IPS-18a (cell line): ENCODE measurements around the gene SPATA9.

Experiments
- H3K27ac ChIP-seq: one replicate; pipeline ENCODE4 v1.5.1; 2013; ENCODE audit warnings: low read length
- H3K27me3 ChIP-seq: one replicate; pipeline ENCODE4 v1.6.1; 2013; ENCODE audit warnings: mild to moderate bottlenecking, low read length; ENCODE audit not compliant: control insufficient read depth, insufficient read depth
- H3K36me3 ChIP-seq: one replicate; pipeline ENCODE4 v1.6.1; 2013; ENCODE audit warnings: low read depth, low read length; ENCODE audit not compliant: control insufficient read depth
- H3K4me1 ChIP-seq: one replicate; pipeline ENCODE4 v1.6.1; 2013; ENCODE audit warnings: low read depth, low read length; ENCODE audit not compliant: control insufficient read depth
- H3K4me3 ChIP-seq: one replicate; pipeline ENCODE4 v1.5.1; 2013; ENCODE audit warnings: low read length
- H3K9ac ChIP-seq: one replicate; pipeline ENCODE4 v1.6.1; 2013; ENCODE audit warnings: mild to moderate bottlenecking, low read length, moderate library complexity
- H3K9me3 ChIP-seq: one replicate; pipeline ENCODE4 v1.6.1; 2013; ENCODE audit warnings: low read depth, low read length; ENCODE audit not compliant: control insufficient read depth

SPATA9 gene

GRCh38 chr5:95620030-95620869 is 62.5 kb downstream of the SPATA9 start, which contains the start of gene GPR150:
Gene GPR150, plus strand, starts transcription at chr5:95620087. Its CDS starts 189 bp downstream, at chr5:95620276.
- no peaks in the 10 kb centered on the region for H3K36me3 ChIP-seq
- no peak within 1 kb of the TSS for H3K9ac ChIP-seq
- H3K27ac ChIP-seq, result no peak within 1 kb of the TSS
- H3K4me1 ChIP-seq, result peaks cover 8% of the 10 kb centered on the region
- peaks cover 53% of the 10 kb centered on the region for H3K27me3 ChIP-seq
- H3K4me3 ChIP-seq, result peak within 1 kb of the TSS; percentile 52
- H3K9me3 ChIP-seq, result no peaks in the 10 kb centered on the region

GRCh38 chr5:95619514-95620029 is 63.2 kb downstream of the SPATA9 start:
- H3K9me3 ChIP-seq, result no peaks in the 10 kb centered on the region
- H3K36me3 ChIP-seq, result no peaks in the 10 kb centered on the region
- H3K4me3 ChIP-seq, result peak overlapping the region; percentile 52
- H3K4me1 ChIP-seq, result peaks cover 8% of the 10 kb centered on the region
- H3K27ac ChIP-seq, result no peak overlapping the region
- peaks cover 53% of the 10 kb centered on the region for H3K27me3 ChIP-seq
- no peak overlapping the region for H3K9ac ChIP-seq

- no peak overlapping the region for H3K4me3 ChIP-seq
- peaks cover 8% of the 10 kb centered on the region for H3K4me1 ChIP-seq
- no peak overlapping the region for H3K27ac ChIP-seq
- peaks cover 53% of the 10 kb centered on the region for H3K27me3 ChIP-seq
- no peaks in the 10 kb centered on the region for H3K36me3 ChIP-seq
- no peak overlapping the region for H3K9ac ChIP-seq
- no peaks in the 10 kb centered on the region for H3K9me3 ChIP-seq
Observed at GRCh38 chr5:95619096-95619495, 63.7 kb downstream of the SPATA9 start.

DNA sequence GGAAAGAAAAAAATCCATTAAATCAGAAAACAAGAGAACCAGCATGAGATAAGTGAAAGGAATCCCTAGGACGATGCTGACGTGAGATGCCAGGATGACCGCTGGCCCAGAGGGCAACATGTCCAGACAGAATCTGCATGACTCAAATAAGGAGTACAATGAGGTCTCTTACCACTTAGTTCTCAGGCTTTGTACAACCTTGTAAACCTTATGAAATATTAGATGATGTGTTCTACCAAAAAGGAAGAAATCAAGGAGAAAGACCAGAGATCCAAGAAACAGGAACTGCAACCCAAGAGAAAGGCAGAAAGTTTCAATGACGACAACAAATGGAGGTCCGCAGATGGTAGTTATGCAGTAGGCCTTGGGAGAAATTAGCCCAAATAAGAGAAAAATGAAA is 65.7 kb downstream of the SPATA9 start:
- Histone ChIP-seq H3K9ac (no peak overlapping the region), H3K27me3 (peaks cover 38% of the 10 kb centered on the region), H3K4me1 (peaks cover 8% of the 10 kb centered on the region), H3K36me3 (no peaks in the 10 kb centered on the region), H3K27ac (no peak overlapping the region), H3K9me3 (peaks cover 6% of the 10 kb centered on the region), H3K4me3 (no peak overlapping the region)

GRCh38 chr5:95615164-95615467 is 67.7 kb downstream of the SPATA9 start:
- Histone ChIP-seq H3K9me3 (peaks cover 6% of the 10 kb centered on the region), H3K9ac (no peak overlapping the region), H3K36me3 (no peaks in the 10 kb centered on the region), H3K4me3 (no peak overlapping the region), H3K27ac (no peak overlapping the region), H3K27me3 (peaks cover 20% of the 10 kb centered on the region), H3K4me1 (peaks cover 4% of the 10 kb centered on the region)

DNA sequence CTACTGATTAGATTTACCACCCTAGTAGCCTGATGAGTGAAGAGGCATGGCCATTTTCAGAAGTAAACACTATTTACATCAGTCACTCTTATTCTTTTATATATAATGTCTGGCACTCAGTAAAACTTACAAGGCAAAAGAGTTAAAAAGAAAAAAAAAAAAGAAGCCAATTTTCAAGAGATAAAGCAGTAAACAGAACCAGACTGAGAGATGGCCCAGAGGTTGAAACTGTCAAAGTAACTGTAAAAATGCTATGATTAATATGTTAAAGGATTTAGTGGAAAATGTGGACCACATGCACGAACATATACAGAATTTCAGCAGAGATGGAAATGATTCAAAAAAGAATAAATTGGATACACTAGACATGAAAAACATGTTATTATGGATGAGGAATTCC is 69.3 kb downstream of the SPATA9 start:
- Histone ChIP-seq H3K9me3 (peaks cover 6% of the 10 kb centered on the region), H3K9ac (no peak overlapping the region), H3K27ac (no peak overlapping the region), H3K4me1 (no peaks in the 10 kb centered on the region), H3K27me3 (peaks cover 4% of the 10 kb centered on the region), H3K36me3 (no peaks in the 10 kb centered on the region), H3K4me3 (no peak overlapping the region)

DNA sequence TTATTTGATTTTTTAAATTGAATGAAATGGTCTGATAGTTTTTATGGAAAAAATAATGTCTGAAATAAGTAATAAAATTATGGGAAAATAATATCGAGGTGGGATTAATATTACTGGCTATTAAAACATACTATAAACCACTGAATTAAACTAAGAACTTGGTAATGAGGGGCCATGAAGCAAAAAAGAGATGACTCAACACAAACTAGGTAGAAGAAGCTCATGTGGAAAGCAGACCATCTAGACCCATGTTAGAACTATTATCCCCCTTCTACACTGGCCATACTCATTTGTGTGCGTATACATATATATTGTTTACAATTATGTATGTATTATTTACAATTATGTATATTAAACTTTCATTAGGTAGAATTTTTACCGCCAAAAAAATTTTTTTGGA is 71.4 kb downstream of the SPATA9 start:
- no peak overlapping the region for H3K4me3 ChIP-seq
- no peak overlapping the region for H3K27ac ChIP-seq
- H3K4me1 ChIP-seq, result no peaks in the 10 kb centered on the region
- peaks cover 6% of the 10 kb centered on the region for H3K9me3 ChIP-seq
- H3K27me3 ChIP-seq, result no peaks in the 10 kb centered on the region
- no peaks in the 10 kb centered on the region for H3K36me3 ChIP-seq
- no peak overlapping the region for H3K9ac ChIP-seq

- Histone ChIP-seq H3K27me3 (no peaks in the 10 kb centered on the region), H3K4me1 (no peaks in the 10 kb centered on the region), H3K27ac (no peak overlapping the region), H3K4me3 (no peak overlapping the region), H3K9me3 (peaks cover 6% of the 10 kb centered on the region), H3K36me3 (no peaks in the 10 kb centered on the region), H3K9ac (no peak overlapping the region)
Observed at GRCh38 chr5:95610546-95610945, 72.2 kb downstream of the SPATA9 start.

- H3K36me3 ChIP-seq, result no peaks in the 10 kb centered on the region
- no peak overlapping the region for H3K27ac ChIP-seq
- H3K4me3 ChIP-seq, result no peak overlapping the region
- H3K27me3 ChIP-seq, result no peaks in the 10 kb centered on the region
- H3K9ac ChIP-seq, result no peak overlapping the region
- H3K9me3 ChIP-seq, result peaks cover 6% of the 10 kb centered on the region
- no peaks in the 10 kb centered on the region for H3K4me1 ChIP-seq
Observed at GRCh38 chr5:95609711-95610110, 73.1 kb downstream of the SPATA9 start.
